Parathyroid adenoma (tissue), 2 donors: ENCODE results near the gene METTL17.
A peak's percentile ranks its signal among the peaks of the same experiment; 100 is the strongest.

Experiments
- H2AFZ ChIP-seq: fragments of 300-600 bp; sonication (generic); one replicate; pipeline ENCODE4 v1.7.0; 2017; ENCODE audit warnings: antibody characterized with exemption, mild to moderate bottlenecking
- H3K27ac ChIP-seq: fragments of 300-600 bp; sonication (generic); one replicate; pipeline ENCODE4 v1.7.0; 2017
- H3K27me3 ChIP-seq: fragments of 300-600 bp; sonication (generic); one replicate; pipeline ENCODE4 v1.7.0; 2017; ENCODE audit warnings: low read length; ENCODE audit not compliant: control insufficient read depth, insufficient read depth
- H3K36me3 ChIP-seq: fragments of 300-600 bp; sonication (generic); one replicate; pipeline ENCODE4 v1.7.0; 2017; ENCODE audit warnings: low read length; ENCODE audit not compliant: control insufficient read depth, insufficient read depth
- H3K4me1 ChIP-seq: fragments of 300-600 bp; sonication (generic); one replicate; pipeline ENCODE4 v1.7.0; 2017; ENCODE audit warnings: control low read depth
- H3K4me2 ChIP-seq: fragments of 300-600 bp; sonication (generic); one replicate; pipeline ENCODE4 v1.7.0; 2017; ENCODE audit warnings: low read length
- H3K4me3 ChIP-seq: fragments of 300-600 bp; sonication (generic); one replicate; pipeline ENCODE4 v1.7.0; 2017; ENCODE audit warnings: low read depth, low read length
- H3K79me2 ChIP-seq: fragments of 300-600 bp; sonication (generic); one replicate; pipeline ENCODE4 v1.7.0; 2017; ENCODE audit warnings: control low read depth
- H3K9ac ChIP-seq: fragments of 300-600 bp; sonication (generic); one replicate; pipeline ENCODE4 v1.7.0; 2017; ENCODE audit warnings: mild to moderate bottlenecking
- H3K9me3 ChIP-seq: fragments of 300-600 bp; sonication (generic); one replicate; pipeline ENCODE4 v1.7.0; 2017; ENCODE audit warnings: low read length; ENCODE audit not compliant: control insufficient read depth
- TF ChIP-seq, protein P1 (sequence below): fragments of 300-600 bp; sonication (generic); IDR thresholded peaks from one replicate; pipeline ENCODE4 v1.7.0; 2017; ENCODE audit warnings: antibody characterized with exemption, mild to moderate bottlenecking
- donor health status: primary hyperparathyroidism.

METTL17 gene

DNA sequence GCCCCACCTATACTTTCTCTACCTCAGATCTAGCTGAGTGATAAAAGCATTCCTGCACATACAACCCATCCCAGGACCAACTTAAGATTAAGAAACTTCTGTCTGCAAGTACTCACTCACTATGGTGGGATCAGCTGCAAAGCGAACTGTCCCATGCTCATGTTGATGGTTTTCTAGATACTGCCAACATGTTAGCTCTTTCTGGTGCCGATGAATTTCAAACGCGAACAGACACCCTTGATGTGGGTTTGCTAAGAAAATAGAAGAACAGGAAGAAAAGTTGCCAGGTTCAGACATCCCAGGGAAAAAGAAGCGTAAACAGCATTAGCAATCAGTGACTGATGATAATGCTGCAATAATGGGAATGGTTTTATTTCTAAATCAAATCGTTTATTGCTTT, 7.8 kb downstream of the METTL17 start:
- H3K27ac ChIP-seq: no peak overlapping the region
- H3K36me3 ChIP-seq: no peaks in the 10 kb centered on the region
- no peak overlapping the region for H3K4me3 ChIP-seq

DNA sequence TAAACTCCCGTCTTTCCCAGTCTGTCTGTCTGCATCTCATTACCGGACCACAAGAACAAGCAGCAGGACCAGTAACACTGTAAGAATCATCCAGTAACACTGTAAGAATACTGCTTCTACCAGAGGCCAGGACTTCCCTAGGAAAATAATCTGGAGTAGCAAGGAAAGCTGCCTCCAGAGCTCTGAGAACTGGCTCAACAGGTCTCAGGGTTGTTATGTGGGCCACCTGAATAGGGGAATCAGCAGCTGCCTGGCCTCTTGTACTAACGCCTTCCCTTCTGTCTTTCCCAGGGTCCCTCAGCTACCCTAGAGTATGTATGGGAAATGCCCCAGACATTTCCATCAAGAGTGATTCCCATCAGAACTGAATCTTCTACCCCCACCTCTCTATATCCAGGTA, 8.4 kb downstream of the METTL17 start:
- H3K4me2 ChIP-seq: no peak overlapping the region
- H2AFZ ChIP-seq: no peak overlapping the region
- H3K27ac ChIP-seq: peak overlapping the region; percentile 63
- no peak overlapping the region for H3K4me3 ChIP-seq
- H3K27me3 ChIP-seq: no peaks in the 10 kb centered on the region
- H3K4me1 ChIP-seq: peaks cover 37% of the 10 kb centered on the region
- H3K9ac ChIP-seq: no peak overlapping the region
- TF ChIP-seq, protein P1, sequence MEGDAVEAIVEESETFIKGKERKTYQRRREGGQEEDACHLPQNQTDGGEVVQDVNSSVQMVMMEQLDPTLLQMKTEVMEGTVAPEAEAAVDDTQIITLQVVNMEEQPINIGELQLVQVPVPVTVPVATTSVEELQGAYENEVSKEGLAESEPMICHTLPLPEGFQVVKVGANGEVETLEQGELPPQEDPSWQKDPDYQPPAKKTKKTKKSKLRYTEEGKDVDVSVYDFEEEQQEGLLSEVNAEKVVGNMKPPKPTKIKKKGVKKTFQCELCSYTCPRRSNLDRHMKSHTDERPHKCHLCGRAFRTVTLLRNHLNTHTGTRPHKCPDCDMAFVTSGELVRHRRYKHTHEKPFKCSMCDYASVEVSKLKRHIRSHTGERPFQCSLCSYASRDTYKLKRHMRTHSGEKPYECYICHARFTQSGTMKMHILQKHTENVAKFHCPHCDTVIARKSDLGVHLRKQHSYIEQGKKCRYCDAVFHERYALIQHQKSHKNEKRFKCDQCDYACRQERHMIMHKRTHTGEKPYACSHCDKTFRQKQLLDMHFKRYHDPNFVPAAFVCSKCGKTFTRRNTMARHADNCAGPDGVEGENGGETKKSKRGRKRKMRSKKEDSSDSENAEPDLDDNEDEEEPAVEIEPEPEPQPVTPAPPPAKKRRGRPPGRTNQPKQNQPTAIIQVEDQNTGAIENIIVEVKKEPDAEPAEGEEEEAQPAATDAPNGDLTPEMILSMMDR: no peak
- H3K36me3 ChIP-seq: no peaks in the 10 kb centered on the region
- no peaks in the 10 kb centered on the region for H3K9me3 ChIP-seq
- H3K79me2 ChIP-seq: no peaks in the 10 kb centered on the region

More for the DNA sequence above, 7.8 kb downstream of the METTL17 start:
- Histone ChIP-seq H3K27me3 (no peaks in the 10 kb centered on the region), H3K9me3 (no peaks in the 10 kb centered on the region), H3K4me2 (no peak overlapping the region), H2AFZ (no peak overlapping the region), H3K9ac (no peak overlapping the region), H3K79me2 (no peaks in the 10 kb centered on the region), H3K4me1 (peaks cover 31% of the 10 kb centered on the region)
- TF ChIP-seq, protein P1: no peak

DNA sequence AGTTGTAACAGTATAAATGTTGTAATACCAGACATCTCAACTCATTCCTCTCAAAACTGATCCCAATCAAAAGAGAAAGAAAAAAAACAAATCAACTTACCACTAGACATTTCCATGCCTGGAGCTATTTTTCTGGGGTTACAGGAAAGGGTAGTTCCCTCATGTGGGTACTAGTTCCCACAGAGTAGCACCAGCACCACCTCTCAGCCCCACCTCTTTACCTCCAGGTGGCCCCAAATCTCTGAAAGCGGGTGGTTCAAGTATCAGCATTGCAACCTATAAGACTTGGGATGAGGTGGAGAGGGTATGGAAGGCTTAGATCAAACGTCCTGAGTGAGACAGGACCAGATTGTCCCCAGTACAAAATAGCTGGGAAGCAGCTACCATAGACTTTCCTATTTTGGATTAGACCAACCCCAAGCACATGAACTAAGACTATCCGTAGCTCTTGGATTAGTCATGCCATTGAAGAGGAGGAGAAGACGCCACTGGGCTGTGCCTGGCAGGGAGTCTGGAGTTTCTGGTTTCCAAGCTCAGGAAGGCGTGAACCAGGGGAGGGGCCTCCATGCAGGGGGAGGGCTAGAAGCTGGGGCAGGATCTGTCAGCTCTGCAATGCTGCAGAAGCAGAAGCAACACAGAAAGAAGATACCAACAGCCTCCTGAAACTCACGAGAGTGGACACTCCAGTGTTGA, 9.0 kb downstream of the METTL17 start, which contains the start of gene SLC39A2:
TSS of gene SLC39A2 (plus strand) at position 620 of the 693 bp plus-strand sequence. CDS start 154 bp downstream, outside the sequence.
- H3K27ac ChIP-seq: peak within 1 kb of the TSS; percentile 63
- no peak within 1 kb of the TSS for H3K4me3 ChIP-seq
- no peak within 1 kb of the TSS for H3K9ac ChIP-seq
- H3K79me2 ChIP-seq: no peaks in the 10 kb centered on the region
- H2AFZ ChIP-seq: peak within 1 kb of the TSS; percentile 44
- H3K27me3 ChIP-seq: no peaks in the 10 kb centered on the region
- no peaks in the 10 kb centered on the region for H3K36me3 ChIP-seq
- TF ChIP-seq, protein P1: no peak
- H3K9me3 ChIP-seq: no peaks in the 10 kb centered on the region
- H3K4me2 ChIP-seq: peak within 1 kb of the TSS; percentile 18
- H3K4me1 ChIP-seq: peaks cover 43% of the 10 kb centered on the region

DNA sequence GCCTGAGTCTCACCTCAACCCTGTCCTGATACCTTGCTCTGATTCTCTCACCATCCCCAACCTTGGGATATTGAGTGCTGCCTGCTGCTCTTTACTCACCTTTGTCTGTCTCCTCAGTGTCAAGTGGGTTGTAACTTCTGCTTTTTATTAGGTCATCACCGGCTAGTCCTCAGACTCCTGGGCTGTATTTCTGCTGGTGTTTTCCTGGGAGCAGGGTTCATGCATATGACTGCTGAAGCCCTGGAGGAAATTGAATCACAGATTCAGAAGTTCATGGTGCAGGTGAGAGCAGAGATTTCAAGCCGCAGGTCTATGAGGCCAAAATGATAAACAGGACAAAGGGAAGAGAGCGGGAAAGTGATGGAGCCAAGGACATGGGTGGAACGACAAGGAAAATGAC, 9.8 kb downstream of the METTL17 start:
- H3K4me1 ChIP-seq: peaks cover 48% of the 10 kb centered on the region
- no peaks in the 10 kb centered on the region for H3K79me2 ChIP-seq
- no peaks in the 10 kb centered on the region for H3K27me3 ChIP-seq
- no peak overlapping the region for H3K9ac ChIP-seq
- H2AFZ ChIP-seq: peak overlapping the region; percentile 44
- H3K36me3 ChIP-seq: no peaks in the 10 kb centered on the region
- H3K4me2 ChIP-seq: no peak overlapping the region
- no peak overlapping the region for H3K4me3 ChIP-seq
- H3K27ac ChIP-seq: peak overlapping the region; percentile 63
- H3K9me3 ChIP-seq: no peaks in the 10 kb centered on the region
- TF ChIP-seq, protein P1: no peak

DNA sequence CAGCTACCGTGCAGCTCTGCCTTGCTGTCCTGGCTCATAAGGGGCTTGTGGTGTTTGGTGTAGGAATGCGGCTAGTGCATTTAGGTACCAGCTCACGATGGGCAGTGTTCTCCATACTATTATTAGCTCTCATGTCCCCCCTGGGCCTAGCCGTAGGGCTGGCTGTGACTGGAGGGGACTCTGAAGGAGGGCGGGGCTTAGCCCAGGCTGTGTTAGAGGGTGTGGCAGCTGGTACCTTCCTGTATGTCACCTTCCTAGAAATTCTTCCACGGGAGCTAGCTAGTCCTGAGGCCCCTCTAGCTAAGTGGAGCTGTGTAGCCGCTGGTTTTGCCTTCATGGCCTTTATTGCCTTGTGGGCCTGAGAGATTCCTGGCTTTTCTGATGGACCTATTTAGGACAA, 11.4 kb downstream of the METTL17 start:
- Histone ChIP-seq H3K9me3 (no peaks in the 10 kb centered on the region), H3K9ac (no peak overlapping the region), H2AFZ (no peak overlapping the region), H3K27me3 (no peaks in the 10 kb centered on the region), H3K4me3 (no peak overlapping the region), H3K4me1 (peaks cover 48% of the 10 kb centered on the region), H3K79me2 (no peaks in the 10 kb centered on the region), H3K4me2 (no peak overlapping the region), H3K27ac (peak overlapping the region; percentile 8), H3K36me3 (no peaks in the 10 kb centered on the region)
- TF ChIP-seq, protein P1: no peak
